Prostate gland (tissue), 2 donors: ENCODE measurements around the gene RAB8A. TPM values are rescaled to one million over a fixed set of nuclear protein-coding genes. Genes with fewer than 3 reads are reported as not detected.
A peak's percentile ranks its signal among the peaks of the same experiment; 100 is the strongest.

Source experiments
- DNase-seq: peaks from one replicate; pipeline ENCODE4 v3.0.0-alpha.2; 2019; ENCODE audit warnings: low spot score
- H3K27ac ChIP-seq, 2 donors: fragments of 200-600 bp; sonication (generic); 2 replicates each; pipeline ENCODE4 v1.5.1; 2017 to 2019
- H3K27me3 ChIP-seq: fragments of 200-600 bp; sonication (generic); replicated peaks from 2 replicates; pipeline ENCODE4 v1.5.1; 2019; ENCODE audit not compliant: insufficient read depth
- H3K36me3 ChIP-seq, 2 donors: fragments of 200-600 bp; sonication (generic); 1 replicate in 1 of 2; 2 replicates in 1 of 2; pipeline versions ENCODE4 v1.5.1 to v1.8.1; 2017 to 2019
- H3K4me1 ChIP-seq: fragments of 200-600 bp; sonication (generic); replicated peaks from 2 replicates; pipeline ENCODE4 v1.5.1; 2019
- H3K4me3 ChIP-seq, 2 donors: fragments of 200-600 bp; sonication (generic); 2 replicates each; pipeline ENCODE4 v1.5.1; 2017 to 2019
- H3K9me3 ChIP-seq: fragments of 200-600 bp; sonication (generic); 2 replicates; pipeline ENCODE4 v1.5.1; 2017
- CTCF ChIP-seq, 4 experiments: fragments of 200-600 bp in 2 of 4; fragments of 450-650 bp in 2 of 4; sonication (generic) in 2 of 4; IDR thresholded peaks; 1 replicate in 3 of 4; 2 replicates in 1 of 4; pipeline ENCODE4 v1.5.1; 2016 to 2019; ENCODE audit warnings: antibody characterized with exemption in 4 of 4, mild to moderate bottlenecking in 2 of 4, moderate library complexity in 2 of 4
- POLR2A ChIP-seq: fragments of 450-650 bp; IDR thresholded peaks from one replicate; pipeline ENCODE4 v1.6.1; 2016; ENCODE audit warnings: antibody characterized with exemption, mild to moderate bottlenecking
- POLR2AphosphoS5 ChIP-seq: sonication (generic); formaldehyde crosslinking; IDR thresholded peaks from one replicate; pipeline ENCODE4 v1.6.1; 2017; ENCODE audit warnings: antibody characterized with exemption
- WGBS: methylation state at CpG from one replicate; pipeline ENCODE4 v1.1.5; 2018; 5-methylcytosine and 5-hydroxymethylcytosine counted together
- intact Hi-C: fragments of 100-400 bp; cut with DNase I; formaldehyde crosslinking; loops from one replicate; pipeline ENCODE4 v1.14.2; 2022
- total RNA-seq, 2 donors: library from RNA; depleted of rRNA; stranded (reverse); fragments of >200 nt; gene quantifications; one replicate each; pipeline ENCODE4 v1.1.0, GENCODE V29; 2016

Gene RAB8A
- total RNA-seq, 2 donors from 2014 or later: 67.8 to 70.5 TPM

- WGBS: 42% methylated on average over 6 of the region's 6 CpGs
- no peak overlapping the region for H3K4me3 ChIP-seq
- H3K27me3 ChIP-seq: no peaks in the 10 kb centered on the region
- TF ChIP-seq CTCF (IDR thresholded peaks at IDR 0.05) (peak in 3 of 4 experiments; percentile 22 to 53 (median 50)), POLR2AphosphoS5 (no peak), POLR2A (no peak)
- DNase-seq: peak; percentile 45
- intact Hi-C loops: no loop called here
- no peaks in the 10 kb centered on the region for H3K9me3 ChIP-seq
- no peaks in the 10 kb centered on the region for H3K36me3 ChIP-seq
- peaks cover 8% of the 10 kb centered on the region for H3K4me1 ChIP-seq
- peak overlapping the region; percentile 100 for H3K27ac ChIP-seq
Observed at GRCh38 chr19:16066611-16067104, 45.0 kb upstream of the RAB8A start.

GRCh38 chr19:16067205-16067938, 44.3 kb upstream of the RAB8A start:
- peaks cover 8% of the 10 kb centered on the region for H3K4me1 ChIP-seq
- H3K27me3 ChIP-seq: no peaks in the 10 kb centered on the region
- peak; percentile 94 for DNase-seq
- peak overlapping the region; percentile 61 to 64 for H3K4me3 ChIP-seq
- no peaks in the 10 kb centered on the region for H3K9me3 ChIP-seq
- TF ChIP-seq POLR2A (peak; percentile 89), POLR2AphosphoS5 (peak; percentile 91), CTCF (IDR thresholded peaks at IDR 0.05) (no peak)
- intact Hi-C loops: no loop called here
- no peaks in the 10 kb centered on the region for H3K36me3 ChIP-seq
- WGBS: 38% methylated on average over 40 of the region's 40 CpGs
- peak overlapping the region; percentile 100 for H3K27ac ChIP-seq

DNA sequence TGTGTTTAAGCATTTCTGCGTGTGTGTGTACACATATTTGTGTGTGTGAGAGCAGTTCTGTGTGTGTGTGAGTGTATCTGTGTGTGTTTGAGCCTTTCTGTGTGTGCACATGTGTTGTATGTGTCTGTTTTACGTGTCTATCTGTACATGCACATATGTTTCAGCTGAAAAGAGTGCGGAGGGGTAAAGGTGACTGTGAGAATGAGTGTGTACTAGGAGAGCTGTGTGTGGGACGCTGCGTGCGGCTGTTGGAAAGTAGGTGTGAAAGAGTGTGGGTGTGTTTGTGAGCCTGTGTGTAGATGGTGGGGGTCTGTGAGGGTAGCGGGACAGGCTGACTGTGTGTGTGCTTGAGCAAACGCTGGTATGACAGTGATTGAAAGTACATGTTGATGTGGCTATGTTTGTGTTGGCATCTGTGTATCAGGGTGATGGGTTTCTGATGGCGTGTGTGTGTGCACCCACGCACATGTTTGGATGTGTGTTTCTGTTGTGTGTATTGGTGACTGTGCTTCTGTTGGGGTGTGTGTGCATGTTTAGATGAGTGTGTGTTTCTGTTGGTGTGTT, 42.9 kb upstream of the RAB8A start:
- Histone ChIP-seq H3K27me3 (no peaks in the 10 kb centered on the region), H3K4me1 (peaks cover 8% of the 10 kb centered on the region), H3K36me3 (no peaks in the 10 kb centered on the region), H3K4me3 (peak overlapping the region; percentile 61 to 64), H3K9me3 (no peaks in the 10 kb centered on the region), H3K27ac (peak overlapping the region; percentile 100)
- intact Hi-C loops: no loop called here
- DNase-seq: no peak
- WGBS: 49% methylated on average over 10 of the region's 10 CpGs
- TF ChIP-seq POLR2AphosphoS5: peak; percentile 14
- TF ChIP-seq CTCF (IDR thresholded peaks at IDR 0.05): no peak
- TF ChIP-seq POLR2A: no peak

GRCh38 chr19:16069813-16070365, 41.8 kb upstream of the RAB8A start:
- Histone ChIP-seq H3K27ac (peak overlapping the region; percentile 100), H3K4me1 (peaks cover 8% of the 10 kb centered on the region), H3K9me3 (no peaks in the 10 kb centered on the region), H3K27me3 (no peaks in the 10 kb centered on the region), H3K4me3 (peak overlapping the region; percentile 18 to 61), H3K36me3 (no peaks in the 10 kb centered on the region)
- 59% methylated on average over 10 of the region's 10 CpGs for WGBS
- DNase-seq: no peak
- intact Hi-C loops: no loop called here
- TF ChIP-seq POLR2AphosphoS5 (no peak), POLR2A (no peak), CTCF (IDR thresholded peaks at IDR 0.05) (no peak)
